Measurements from ENCODE around the gene HSPA12B.
"Not testable (repeated sequence)": the region's sequence is repeated elsewhere in the genome, so short reads cannot be mapped to it uniquely, and the experiment has no call there.

Gene HSPA12B

GRCh38 chr20:3787324-3788014, 55.0 kb downstream of the HSPA12B start:
- no peak for DNase-seq (ENCODE audit: low spot score)

- no peak for DNase-seq (ENCODE audit: low spot score)
Measured at GRCh38 chr20:3788685-3789155, 56.2 kb downstream of the HSPA12B start.

DNA sequence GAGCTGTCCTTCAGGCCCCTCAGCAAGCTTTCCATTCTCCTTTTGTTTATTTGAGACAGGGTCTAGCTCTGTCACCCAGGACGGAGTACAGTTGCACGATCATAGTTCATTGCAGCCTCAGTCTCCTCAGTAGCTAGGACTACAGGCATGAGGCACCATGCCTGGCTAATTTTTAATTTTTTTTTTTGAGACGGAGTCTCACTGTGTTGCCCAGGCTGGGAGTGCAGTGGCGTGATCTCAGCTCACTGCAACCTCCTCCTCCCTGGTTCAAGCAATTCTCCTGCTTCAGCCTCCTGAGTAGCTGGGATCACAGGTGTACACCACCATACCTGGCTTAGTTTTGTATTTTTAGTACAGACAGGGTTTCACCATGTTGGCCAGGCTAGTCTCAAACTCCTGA, 56.7 kb downstream of the HSPA12B start:
- not testable (repeated sequence) for DNase-seq (ENCODE audit: low spot score)

DNA sequence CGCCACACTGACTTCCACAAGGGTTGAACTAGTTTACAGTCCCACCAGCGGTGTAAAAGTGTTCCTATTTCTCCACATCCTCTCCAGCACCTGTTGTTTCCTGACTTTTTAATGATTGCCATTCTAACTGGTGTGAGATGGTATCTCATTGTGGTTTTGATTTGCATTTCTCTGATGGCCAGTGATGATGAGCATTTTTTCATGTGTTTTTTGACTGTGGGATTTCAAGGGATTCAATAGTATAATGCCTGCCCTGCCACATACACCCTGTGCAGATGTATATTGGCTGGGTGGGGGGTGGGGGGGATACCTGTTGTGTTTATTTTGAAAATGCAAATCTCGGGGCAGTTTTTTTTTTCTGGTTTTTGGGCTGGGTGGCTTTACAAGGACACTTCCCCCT, 61.7 kb downstream of the HSPA12B start:
- DNase-seq (ENCODE audit: low spot score) = not testable (repeated sequence)

GRCh38 chr20:3794701-3795420, 62.4 kb downstream of the HSPA12B start:
- DNase-seq (ENCODE audit: low spot score) = no peak

- DNase-seq (ENCODE audit: low spot score) = peak; percentile 94
Measured at GRCh38 chr20:3795511-3796468, 63.3 kb downstream of the HSPA12B start, which contains the start of gene CDC25B. CDC25B (plus strand) TSS chr20:3796310; CDS start chr20:3796532, 222 bp downstream.

DNA sequence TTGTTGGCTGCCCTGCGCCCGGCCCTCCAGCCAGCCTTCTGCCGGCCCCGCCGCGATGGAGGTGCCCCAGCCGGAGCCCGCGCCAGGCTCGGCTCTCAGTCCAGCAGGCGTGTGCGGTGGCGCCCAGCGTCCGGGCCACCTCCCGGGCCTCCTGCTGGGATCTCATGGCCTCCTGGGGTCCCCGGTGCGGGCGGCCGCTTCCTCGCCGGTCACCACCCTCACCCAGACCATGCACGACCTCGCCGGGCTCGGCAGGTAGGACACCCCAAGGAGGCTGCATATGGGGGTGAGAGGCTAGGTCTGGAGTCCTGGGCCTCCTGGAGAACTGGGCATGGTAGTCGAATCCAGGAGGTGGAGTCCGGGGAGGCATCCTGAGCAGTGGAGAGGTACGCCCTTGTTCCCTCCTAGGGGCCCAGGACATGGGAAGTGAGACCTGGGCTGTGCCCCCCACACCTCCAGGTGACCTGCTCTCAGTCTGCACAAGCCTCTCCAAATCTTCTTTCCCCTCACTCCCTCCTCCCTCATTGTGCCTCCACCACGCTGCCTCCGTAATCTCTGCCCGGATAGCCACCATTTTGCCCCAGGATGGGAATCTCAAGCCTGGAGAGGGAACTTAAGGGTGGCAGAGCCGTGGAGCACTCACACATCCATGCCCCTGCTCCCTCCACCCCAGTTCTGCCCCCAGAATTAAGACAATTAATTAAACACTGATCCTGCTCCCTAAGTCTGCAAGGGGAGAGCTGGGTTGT, 64.2 kb downstream of the HSPA12B start:
- no peak for DNase-seq (ENCODE audit: low spot score)

DNA sequence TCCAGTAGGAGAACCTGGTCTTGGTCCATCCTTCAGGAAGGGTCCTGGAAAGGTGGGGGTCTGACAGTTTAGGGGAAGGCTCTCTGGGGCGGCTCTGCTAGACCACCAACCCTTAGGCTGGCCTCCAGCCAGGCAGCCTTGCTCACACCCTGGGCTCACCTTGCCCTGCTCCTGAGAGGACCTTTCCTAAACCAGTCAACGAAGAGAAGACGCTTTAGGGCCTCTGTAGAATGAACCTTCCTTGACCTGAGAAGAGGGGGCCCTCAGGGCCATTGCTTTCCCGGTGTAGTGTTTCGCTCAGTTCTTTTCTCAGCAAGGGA, 64.7 kb downstream of the HSPA12B start:
- DNase-seq (ENCODE audit: low spot score) = no peak

GRCh38 chr20:3797592-3798372, 65.3 kb downstream of the HSPA12B start:
- no peak for DNase-seq (ENCODE audit: low spot score)

DNA sequence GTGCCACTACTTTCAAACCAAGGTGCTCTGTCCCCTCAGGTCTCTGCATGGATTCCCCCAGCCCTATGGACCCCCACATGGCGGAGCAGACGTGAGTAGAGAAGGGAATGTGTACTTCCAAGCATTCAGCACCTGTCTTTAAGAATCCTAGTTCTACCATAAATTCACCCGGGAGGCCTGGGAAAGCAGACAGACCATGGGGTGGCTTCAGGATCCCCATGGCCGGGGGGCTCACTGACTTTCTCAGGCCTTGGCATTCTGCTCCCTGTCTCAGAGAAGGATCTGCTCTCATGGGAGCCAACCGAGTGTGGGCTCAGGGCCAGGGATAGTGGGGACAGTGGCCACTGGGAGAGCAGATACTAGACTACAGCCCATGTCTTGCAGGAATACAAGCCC, 65.9 kb downstream of the HSPA12B start:
- no peak for DNase-seq (ENCODE audit: low spot score)

GRCh38 chr20:3798908-3799248, 66.4 kb downstream of the HSPA12B start:
- DNase-seq (ENCODE audit: low spot score) = no peak

DNA sequence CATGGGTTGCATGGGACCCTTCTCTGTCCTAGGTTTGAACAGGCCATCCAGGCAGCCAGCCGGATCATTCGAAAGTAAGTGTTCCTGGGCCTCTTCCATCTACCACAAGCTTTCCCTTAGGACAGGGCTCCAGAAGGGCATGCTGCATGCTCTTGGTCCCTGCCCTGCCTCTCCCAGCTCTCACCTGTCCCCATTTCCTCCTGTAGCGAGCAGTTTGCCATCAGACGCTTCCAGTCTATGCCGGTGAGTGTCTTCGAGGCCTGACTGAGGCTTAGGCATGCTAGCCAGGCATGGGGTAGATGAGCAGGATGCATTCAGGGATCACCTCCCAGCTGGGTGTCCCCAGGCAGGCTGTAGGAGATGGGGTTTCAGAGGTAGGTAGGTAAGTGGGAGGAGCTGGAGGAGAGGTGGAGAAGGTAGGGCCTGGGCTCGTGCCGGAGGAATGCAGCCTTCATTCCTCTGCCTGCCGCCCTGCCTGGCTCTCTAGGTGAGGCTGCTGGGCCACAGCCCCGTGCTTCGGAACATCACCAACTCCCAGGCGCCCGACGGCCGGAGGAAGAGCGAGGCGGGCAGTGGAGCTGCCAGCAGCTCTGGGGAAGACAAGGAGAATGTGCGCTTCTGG, 67.9 kb downstream of the HSPA12B start:
- no peak for DNase-seq (ENCODE audit: low spot score)

GRCh38 chr20:3800878-3801260, 68.4 kb downstream of the HSPA12B start:
- DNase-seq (ENCODE audit: low spot score) = no peak

DNA sequence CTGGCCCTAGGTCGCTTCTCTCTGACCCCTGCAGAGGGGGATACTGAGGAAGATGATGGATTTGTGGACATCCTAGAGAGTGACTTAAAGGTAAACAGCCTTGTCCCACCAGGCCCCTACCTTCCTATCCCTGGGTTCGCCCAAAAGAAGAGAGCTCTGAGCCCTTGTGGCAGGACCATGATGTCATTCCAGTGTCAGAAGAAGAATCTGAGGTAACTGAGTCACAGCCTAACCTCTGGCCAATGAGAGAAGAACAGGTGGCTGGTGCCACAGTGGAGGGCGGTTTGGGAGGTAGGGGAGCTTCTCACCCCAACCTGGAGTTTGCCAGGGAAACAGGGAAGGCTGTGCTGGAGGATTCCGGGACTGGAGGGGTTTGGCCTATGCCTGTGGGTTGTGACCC, 68.8 kb downstream of the HSPA12B start:
- DNase-seq (ENCODE audit: low spot score) = no peak

DNA sequence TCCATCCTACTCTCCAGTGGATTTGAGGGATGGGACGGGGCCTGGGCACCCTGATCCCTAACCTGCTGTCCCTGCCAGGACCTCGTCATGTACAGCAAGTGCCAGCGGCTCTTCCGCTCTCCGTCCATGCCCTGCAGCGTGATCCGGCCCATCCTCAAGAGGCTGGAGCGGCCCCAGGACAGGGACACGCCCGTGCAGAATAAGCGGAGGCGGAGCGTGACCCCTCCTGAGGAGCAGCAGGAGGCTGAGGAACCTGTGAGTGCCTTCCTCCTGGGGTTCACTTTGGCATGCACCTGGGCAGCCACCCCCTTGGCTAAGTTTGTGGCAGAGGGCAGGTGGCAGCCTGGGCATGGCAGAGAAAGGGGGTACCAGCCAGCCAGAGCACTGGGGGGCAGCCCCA, 69.4 kb downstream of the HSPA12B start:
- DNase-seq (ENCODE audit: low spot score) = no peak
